ENCODE measurements around the gene BTN2A1.
A peak's percentile ranks its signal among the peaks of the same experiment; 100 is the strongest.

The BTN2A1 gene

DNA sequence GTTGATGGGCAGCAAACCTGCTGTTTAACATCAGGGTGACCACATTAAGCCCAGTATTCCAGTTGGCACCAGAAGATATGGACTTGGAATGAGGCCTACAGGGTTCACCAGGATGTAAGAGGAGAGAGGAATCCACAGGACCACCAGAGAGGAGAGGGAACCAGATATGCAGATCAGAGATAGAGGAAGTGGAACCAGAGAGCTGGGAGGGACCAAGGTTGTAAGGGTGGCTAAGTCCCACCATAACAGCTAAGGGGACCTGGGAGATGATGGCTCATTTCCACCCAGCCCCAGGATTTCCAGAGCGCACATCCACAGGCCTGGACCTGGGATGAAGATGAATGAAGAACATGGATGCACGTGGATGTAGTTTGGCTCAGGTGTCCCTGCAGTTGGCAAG is 11.1 kb downstream of the BTN2A1 start:
- DNase-seq (ENCODE audit: low read depth in 2 of 2): no peak

DNA sequence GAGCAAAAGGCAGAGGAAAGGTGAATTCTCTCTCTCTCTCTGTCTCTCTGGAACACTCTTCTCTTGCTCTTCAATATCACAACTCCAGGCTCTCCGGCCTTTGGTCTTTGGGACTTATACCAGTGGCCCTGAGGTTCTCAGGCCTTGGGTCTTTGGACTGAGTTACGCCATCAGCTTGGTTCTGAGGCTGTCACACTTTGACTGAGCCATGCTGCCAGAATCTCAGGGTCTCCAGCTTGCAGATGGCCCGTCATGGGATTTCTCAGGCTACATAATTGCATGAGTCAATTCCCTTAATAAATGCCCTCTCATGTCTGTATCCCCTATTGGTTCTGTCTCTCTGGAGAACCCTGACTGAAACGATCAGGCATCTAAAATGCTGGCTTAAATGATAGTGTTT is 12.9 kb downstream of the BTN2A1 start:
- no peak for DNase-seq (ENCODE audit: low read depth in 2 of 2)

DNA sequence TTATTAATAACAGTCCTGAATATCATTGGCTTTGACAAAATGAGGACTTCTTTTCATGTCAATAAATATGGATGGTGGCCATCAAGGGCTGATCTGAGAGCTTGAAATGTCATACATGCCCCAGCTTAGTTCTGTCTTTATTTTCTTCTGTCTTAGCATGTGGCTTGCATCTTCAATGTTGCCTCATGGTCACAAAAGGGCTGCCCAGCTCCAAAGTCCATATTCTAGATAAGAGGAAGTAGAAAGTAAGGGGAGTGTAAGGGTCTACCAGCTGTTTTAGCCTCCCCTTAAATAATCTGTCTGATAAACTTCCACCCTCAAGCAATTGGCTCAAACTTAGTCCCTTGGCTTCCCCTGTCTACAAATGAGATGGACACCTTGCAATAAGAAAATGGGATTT is 14.2 kb downstream of the BTN2A1 start:
- no peak for DNase-seq (ENCODE audit: low read depth in 2 of 2)

DNA sequence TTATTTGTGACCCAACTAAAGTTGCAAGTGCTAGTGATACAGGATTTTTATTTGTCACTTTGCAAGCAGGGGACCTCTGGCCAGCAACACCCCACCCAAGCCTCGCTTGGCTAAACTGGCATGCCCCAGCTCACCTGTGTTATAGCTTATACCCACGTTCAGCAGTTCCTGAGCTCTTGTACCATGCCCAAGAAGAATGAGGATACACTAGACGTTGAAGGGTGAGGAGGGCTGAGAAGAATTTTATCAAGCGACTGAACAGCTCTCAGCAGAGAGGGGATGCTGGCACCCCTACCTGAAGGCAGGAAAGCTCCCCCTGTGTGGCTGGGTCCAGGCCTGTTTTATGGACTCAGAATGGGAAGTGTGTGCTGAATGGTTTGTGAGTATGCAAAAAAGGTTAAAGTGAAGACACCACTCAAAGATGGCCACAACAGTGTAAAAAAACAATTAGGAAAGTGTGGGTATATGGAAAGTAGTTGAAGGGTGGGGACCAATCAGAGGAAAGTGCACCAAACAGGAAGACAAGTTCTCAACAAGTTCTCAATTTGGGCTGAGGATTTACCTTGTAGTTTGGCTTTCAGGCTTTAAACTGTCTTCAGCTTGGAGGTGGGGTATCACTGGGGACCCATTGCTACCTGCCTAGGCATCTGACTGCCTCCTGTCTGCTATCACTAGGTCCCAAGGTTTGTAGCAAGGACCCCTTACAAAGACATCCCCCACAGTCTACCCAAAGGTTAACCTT is 15.0 kb downstream of the BTN2A1 start:
- DNase-seq (ENCODE audit: low read depth in 2 of 2): no peak

DNA sequence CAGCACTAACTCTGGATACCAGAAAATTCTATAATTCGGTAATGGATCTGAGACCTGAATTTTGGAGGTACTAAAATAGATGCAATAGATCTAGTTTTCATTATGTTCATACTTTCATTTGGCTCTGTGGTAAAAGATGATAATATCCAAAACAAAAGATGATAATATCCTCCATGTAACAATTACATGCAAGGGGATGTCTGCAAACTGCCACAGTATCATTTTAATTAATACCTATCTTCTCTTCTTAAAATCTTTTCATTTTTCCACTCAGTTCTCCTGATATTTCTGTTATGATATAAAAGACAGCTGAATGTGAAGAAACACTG is 15.6 kb downstream of the BTN2A1 start:
- DNase-seq (ENCODE audit: low read depth in 2 of 2): no peak

DNA sequence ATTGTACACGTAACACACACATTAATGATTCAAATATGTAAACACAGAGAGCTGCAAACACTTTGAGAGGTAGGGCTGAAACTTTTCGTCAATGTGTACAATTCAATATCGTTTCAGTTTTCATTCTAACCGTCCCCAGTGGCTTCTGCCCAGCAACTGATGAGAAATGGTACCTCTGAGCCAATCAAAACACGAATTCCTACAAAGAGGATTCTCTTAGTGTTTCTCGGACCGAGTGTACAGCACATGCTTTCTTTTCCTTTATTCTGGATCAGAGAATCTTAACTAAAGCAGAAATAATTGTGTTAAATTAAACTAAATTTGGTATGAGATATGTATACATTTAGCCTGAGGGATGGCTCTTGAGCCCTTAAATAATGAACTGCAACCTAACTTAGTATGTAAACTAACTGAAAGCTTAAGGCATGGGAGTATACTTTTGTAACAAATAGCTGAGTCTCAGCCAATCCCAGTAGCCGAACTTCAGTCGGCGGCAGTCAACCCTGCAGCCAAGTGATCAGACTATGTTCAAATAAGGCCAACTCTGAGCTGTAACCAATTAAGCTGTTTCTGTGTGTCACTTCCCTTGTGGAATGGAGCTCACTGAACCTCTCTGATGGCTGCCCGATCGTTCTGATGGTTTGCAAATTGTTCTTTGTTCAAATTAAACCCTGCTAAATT is 16.1 kb downstream of the BTN2A1 start:
- peak; percentile 58 to 61 for DNase-seq (ENCODE audit: low read depth in 2 of 2)

DNA sequence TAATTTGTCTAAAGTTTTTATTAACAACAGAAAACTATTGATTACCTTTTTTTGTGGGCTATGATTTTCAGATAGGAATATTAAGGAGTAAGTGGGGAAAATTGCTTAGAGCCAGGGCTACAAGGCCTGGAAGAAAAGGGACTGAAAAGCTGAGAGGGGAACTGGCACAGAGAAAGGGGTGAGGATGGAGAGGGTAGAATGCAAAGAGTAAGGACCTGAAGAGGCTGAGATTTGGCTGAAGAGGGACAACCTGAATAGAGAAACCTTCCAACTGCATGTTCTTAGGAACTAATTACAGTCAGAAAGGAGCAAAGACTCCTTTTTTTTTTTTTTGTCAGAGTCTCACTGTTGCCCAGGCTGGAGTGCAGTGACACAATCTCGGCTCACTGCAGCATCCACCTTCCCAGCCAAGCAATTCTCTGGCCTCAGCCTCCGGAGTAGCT is 16.7 kb downstream of the BTN2A1 start:
- DNase-seq (ENCODE audit: low read depth in 2 of 2): no peak

DNA sequence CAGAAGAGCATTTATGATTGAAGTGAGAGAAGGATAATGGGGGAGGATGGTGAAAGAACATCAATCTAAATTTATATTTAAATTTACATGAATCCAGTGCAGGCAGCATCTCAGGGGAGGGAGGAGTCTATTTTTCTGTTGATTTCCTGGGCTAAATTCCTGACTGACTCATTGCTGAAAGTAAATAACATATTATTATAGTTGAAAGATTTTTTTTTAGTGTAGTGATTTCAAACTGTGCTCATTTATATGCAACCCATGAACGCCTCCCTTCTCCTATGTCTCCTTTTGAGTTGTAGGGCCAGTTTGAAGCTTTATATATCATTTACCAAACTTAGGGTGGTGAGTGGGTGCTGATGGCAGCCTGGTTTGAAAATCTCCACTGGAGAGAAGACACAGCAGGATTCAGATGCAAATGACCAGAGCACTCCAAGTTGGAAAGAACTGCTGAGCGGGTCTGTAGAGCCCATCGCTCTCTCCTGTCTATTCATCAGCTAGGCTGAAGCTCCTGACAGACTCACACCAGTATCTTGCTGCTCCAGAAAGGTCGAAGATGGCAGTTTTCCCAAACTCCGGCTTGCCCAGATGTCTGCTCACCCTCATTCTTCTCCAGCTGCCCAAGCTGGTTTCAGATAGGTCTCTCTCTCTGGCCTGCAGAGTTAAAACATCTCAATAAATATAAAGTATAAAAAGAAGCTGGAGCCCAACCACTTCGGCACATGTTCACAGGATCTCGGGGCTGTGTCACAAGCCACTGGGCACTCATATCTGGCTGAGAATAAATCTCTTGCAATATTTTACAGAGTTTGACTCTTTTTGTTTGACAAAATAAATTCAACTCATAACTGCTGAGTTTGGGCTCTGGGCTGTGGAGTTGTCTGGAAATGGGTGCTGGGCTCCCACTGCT is 18.3 kb downstream of the BTN2A1 start:
- DNase-seq (ENCODE audit: low read depth in 2 of 2): no peak

DNA sequence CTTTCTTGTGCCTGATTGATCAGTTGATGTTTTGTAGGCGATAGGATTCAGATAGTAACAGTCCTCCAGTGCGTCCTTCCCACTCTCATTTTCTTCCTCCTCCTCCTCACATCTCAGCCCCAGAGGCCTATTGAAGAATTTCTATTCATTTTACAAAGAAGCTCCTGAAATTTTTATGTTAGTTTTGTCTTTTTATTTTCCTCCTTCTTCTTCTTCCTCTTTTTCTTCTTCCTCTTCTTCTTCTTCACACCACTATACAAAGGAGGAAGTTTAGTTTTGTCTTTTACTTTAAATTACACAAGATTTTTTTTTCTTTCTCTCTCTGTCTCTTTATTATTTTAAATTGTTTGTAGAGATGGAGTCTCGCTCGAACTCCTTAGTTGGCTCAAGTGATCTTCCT is 19.1 kb downstream of the BTN2A1 start:
- DNase-seq (ENCODE audit: low read depth in 2 of 2): no peak

DNA sequence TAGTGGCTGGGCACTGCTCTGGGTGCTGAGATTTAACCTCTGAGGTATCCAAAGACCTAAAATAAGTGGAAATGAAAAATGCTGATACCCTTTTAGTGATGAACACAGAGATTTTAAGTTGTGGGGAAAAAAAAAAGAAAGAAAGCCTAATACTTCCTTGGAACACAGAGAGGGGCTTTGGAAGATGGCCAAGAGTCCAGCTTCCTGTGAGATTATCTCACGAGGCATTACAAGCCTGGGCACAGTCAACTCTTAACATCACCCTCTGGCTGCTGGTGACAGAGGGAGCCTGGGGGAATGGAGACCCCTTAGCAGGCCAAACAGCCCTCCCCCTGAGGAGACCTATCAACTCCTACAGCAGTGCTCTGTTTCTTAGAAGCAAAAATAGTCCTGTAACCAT is 19.7 kb downstream of the BTN2A1 start:
- no peak for DNase-seq (ENCODE audit: low read depth in 2 of 2)

DNA sequence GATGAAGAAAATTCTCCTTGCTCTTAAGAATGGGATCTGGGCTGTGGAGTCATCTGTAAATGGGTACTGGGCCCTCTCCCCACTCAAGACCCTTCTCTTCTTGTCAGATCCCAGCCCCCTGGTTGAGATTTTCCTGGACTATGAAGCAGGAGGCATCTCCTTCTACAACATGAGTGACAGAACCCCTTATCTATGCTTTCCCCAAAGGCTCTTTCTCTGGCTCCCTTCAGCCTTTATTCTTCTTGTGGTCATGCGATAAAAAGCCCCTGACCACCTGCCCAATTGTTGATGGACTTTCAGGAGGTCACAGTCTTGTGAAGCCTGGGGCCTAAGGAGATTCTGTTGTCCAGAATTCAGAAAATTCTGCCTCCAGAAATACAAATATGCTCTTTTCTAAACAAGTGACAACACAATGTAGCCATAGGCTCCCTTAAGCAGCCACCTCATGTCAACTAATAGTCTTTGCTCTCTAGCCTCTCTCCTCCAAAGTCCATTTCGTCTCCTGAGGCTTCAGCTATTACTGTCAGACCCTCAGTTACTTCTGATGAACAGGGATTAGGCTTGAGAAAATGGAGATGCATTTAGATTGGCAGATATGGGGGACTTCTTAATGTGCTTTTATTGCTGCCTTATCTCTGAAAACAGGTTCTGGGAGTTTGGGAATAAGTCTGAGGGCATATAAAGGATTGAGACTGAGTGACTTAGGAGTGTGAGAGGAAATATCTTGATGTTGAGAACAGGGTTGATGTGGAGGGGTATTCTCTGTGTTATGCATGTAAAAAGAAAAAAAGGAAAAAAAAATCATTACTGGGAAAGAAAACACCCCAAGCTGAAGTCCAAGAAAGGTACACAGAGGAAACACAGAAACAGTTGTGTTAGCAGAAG is 20.6 kb downstream of the BTN2A1 start:
- no peak for DNase-seq (ENCODE audit: low read depth in 2 of 2)

DNA sequence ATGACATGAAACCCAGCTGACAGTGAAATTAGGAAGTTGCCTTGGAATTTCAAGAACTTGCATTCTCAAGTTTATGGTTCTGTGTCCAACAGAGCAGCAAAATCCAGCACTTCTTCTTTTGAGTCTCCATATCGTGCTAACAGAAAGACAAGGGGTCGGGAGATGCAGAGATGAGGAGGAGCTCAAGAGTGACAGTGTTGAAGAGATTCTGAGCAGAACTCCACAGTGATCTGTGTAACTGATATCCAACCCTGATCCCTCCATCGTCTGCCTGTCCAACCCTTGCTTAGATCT is 21.2 kb downstream of the BTN2A1 start:
- DNase-seq (ENCODE audit: low read depth in 2 of 2): no peak

DNA sequence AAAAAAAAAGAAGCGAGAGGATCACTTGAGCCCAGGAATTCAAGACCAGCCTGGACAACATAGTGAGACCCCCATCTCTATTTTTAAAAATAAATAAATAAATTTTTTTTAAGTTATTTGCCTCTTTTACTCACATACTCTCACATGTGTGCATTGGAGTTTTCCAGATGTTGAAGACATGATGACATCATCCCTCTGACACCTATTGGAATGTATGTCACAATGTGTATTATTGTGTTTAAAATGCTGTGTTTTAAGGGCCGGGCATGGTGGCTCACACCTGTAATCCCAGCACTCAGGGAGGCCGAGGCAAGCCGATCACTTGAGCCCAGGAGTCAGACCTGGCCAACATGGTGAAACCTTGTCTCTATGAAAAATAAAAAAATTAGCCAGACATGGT is 24.6 kb downstream of the BTN2A1 start:
- no peak for DNase-seq (ENCODE audit: low read depth in 2 of 2)

DNA sequence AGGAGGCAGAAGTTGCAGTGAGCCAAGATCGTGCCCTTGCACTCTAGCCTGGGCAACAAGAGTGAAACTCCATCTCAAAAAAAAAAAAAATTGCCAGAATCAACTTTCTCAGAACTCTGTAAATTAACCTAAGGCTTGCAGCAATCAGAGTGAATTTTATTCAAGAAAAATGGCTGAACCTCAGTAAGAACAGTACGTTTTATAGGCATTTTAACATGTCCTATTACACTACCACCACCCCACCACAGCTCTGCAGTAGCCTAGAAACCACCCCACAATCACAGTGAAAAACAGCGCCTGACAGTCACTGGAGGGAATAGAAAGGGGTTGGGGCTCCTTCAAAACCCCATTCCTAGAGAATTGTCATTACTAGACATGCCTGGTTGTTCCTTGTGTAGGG is 26.0 kb downstream of the BTN2A1 start:
- no peak for DNase-seq (ENCODE audit: low read depth in 2 of 2)

DNA sequence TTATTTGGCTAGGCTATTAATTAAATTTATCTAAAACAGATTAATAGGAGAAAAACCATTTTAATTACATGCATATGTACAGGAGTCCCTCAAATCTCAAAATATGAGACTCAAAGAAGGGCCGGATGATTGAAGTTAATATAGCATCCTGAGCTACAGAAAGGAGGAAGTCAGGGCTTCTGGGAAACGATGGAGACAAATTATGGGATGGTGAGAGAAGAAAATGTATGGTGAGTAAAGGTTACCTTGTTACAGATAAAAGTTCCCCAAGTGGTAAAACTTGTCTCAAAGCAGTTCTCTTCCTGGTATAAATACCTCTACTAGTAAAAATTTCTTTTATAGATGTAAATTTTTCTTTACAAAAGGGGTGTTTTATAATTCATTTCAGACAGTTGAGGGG is 26.4 kb downstream of the BTN2A1 start:
- no peak for DNase-seq (ENCODE audit: low read depth in 2 of 2)

DNA sequence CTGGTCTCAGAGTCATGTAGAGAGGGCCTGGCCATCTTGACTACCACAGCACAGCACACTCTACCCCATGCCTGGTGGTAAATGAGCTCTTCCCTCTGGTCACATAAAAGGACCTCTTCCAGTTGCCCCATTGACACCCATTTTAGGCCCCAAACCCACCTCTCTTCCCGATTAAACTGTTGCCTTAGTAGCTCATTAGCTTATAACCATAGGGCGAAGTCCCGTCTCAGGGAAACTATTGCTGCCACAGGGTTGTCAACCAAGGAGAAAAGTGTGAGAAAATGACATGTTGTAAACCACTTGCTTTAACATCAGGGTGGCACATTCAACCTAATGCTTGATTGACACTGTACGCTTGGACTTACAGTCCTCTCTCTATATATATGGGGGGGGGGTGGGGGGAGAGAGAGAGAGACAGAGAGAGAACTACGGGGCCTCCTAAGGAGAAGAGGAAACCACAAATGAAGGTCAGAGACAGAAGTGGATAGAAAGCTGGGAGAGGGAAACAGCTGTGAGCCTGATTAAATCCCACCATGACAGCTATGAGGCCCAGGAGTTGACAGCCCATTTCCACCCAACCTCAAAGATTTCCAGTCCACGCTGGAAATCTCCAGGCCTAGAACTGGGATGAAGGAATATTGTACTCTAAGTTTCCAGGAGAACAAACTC is 27.5 kb downstream of the BTN2A1 start:
- DNase-seq (ENCODE audit: low read depth in 2 of 2): no peak

DNA sequence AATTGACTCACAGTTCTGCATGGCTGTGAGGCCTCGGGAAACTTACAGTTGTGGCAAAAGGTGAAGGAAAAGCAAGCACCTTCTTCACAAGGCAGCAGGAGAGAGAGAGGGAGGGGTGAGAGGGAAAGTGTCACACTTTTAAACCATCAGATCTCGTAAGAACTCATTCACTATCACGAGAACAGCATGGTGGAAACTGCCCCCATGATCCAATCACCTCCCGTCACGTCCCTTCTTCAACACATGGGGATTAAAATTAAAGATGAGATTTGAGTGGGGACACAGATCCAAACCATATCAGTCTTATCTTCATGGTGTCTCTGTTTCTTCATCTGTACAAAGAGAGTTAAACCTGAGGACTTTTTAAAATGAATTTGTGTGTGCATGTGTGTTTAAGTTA is 28.6 kb downstream of the BTN2A1 start:
- DNase-seq (ENCODE audit: low read depth in 2 of 2): no peak

DNA sequence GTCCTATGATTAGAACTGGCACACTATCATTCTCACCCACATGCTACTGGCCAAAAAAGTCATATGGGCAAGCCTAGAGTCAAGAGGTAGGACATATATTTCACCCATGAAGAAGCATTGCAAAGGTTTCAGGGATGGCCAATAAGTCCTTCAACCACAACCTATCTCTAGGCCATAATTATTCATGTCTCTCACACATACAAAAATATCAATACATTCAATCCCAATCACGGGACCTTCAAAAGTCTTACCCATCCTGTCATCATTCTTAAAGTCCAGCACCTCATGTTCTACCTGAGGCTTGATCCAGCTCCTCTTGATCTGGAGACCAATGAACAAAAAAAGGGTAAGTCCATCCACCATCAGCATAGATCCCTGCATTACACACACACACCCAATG is 29.7 kb downstream of the BTN2A1 start:
- DNase-seq (ENCODE audit: low read depth in 2 of 2): no peak

DNA sequence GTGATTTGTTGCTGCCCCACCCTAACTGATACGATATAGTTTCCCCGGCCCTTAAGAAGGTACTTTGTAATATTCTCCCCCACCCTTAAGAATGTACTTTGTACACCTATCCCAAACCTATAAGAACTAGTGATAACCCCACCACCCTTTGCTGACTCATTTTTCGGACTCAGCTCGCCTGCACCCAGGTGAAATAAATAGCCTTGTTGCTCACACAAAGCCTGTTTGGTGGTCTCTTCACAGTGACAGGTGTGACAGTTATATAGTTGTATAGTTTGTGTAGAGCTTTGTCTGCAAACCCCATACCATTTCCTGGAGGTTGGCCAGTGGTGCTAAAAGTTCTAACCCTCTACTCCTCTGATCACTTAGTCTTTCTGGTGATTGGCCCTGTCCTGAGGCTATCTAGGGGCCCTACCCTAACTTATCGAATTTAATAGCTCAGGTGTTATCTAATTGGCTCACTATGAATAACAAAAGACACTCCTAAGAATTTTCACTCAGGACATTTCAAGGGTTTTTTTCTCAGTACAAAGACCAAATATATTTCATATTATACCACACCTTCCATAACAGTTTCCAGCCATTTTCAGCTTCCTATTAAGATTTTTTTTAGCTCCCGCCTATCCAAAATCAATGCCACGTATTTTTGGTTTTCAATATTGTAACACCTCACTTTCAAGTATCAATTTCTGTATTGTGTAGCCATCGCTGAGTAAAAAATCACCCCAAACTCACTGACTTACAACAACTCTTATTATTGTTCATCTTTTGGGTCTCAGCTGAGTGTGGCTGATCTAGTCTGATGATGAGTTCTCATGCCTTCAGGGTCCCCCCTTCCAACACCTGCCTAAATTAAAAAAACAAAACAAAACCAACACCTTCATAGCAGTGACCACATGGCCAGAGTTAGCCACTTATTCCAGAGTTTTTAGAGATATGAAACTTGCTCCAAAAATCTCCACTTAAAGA is 32.5 kb downstream of the BTN2A1 start:
- DNase-seq (ENCODE audit: low read depth in 2 of 2): no peak

DNA sequence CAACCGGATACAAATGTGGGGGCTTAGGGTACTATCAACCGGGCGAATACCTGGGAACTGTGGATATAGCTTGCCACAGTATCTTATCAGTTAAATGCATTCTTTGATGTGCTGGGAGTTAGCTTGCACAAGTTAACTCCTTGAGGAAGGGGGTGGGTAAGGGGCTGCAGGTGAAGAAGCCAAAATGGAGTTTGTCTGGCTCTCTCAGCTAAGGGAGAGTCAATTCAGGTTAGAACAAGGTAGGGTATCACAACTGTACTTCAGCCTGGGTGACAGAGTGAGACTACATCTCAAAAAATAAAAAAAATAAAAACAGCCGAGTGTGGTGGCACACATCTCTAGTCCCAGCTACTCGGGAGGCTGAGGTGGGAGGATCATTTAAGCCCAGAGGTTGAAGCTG is 33.8 kb downstream of the BTN2A1 start:
- DNase-seq (ENCODE audit: low read depth in 2 of 2): no peak

Data from stimulated activated CD8-positive, alpha-beta memory T cell treated with anti-CD3 and anti-CD28 coated beads, Interleukin-2, amount 100 ng/mL, for 1 hour (primary cell).